Measurements from ENCODE around the gene BOD1L2.

Gene BOD1L2

DNA sequence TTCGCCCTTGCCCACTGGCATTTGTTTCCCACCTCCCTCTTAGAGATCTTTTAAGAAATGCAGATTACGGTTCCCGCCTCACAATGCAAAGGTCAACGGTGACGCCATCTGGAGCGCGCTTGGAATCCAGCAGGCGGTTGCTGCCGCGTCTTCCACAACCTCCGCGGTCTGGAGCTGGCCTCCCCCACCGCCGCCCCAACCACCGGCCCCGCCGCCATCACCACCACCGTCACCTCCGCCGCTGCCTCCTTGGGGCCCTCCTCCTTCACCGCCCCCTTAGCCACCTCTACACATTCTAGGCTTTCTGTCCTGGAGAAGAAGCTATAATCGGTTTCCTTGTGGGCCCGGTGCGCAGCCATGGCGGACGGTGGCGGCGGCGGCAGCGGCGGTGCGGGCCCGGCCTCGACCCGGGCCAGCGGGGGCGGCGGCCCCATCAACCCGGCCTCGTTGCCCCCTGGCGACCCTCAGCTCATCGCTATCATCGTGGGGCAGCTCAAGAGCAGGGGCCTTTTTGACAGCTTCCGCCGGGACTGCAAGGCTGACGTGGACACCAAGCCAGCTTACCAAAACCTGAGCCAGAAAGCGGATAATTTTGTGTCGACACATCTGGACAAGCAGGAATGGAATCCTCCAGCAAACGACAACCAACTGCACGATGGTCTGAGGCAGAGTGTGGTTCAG lies at the start of gene BOD1L2:
BOD1L2 (plus strand) TSS at position 132 of the 681 bp plus-strand sequence; CDS start at position 358, 226 bp downstream.
- no peak for DNase-seq

DNA sequence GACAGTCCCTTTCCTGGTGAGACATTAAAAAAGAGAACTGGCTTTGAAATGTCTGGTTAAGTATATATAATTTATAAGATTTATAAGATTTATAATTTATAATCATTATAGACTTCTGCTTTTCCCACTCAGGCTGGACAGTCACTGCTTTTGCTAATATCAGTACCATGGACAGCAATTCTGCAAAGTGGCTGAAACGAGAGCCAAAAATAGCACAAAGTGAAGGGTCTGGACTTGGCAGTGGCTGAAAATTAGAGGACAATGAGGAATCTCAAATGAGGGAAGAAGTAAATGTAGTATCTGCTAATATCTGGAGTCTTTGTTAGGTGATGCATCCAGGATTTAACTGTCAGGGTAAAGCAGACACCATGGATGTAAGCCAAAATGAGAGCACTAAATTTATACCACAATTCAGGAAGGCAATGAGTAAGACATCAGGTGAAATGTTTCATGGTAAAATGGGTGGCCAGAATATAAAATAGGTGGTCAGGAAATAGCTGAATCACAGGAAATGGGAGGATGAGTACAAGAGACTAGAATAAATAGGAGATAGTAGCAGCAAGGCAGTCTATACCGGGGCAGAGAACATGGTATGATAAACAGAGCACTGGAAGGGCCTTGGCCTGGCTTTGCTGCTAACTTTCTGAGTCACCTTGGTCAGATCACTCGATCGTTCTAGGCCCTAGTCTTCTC lies 39.6 kb upstream of the BOD1L2 start:
- DNase-seq, result no peak

DNA sequence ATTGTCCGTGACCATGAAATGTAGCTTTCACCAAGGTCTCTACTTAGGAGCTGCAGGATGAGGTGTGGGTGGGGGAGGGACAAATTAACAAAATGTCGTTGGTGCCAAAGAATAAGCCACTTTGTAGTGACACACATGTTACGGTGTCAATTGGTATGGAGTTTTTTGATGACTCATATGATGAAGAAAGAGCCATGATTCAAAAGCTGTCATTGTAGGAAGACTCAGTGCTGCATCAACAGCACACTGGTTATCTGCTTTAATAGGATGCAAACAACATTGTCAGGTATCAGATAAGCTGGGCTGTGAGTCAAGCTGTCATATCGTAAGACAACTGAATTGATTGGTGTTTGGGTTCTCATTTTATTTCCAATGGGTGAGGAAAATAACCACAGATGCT lies 36.6 kb upstream of the BOD1L2 start:
- no peak for DNase-seq

DNA sequence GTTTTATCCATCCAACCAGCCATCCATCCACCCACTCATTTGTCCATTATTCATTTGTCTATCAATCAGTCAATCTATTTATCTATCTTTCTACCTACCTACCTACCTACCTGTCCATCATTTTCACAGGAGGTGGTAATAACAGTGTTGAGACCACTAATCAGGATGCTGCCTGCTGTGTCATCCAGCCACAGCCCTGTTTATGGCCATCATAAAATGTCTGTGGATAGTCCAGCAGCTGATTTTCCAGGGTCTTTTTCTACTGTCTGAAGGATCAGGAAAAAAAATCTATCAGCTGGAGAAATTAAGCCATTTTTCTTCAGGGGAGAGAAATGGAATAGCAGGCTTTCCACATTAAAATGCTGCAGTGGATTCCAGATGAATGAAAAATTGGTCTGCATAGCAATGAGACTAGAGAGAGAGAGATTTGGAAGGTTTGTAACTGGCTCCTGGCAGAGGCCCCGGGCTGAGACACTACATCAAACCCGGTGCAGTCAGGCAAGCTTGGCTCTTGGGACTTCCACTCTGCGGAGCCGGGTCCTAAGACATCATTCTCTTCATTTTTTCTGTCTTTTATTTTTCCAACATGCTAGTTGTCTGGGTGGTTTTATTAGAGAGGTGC lies 33.0 kb upstream of the BOD1L2 start:
- DNase-seq, result no peak

DNA sequence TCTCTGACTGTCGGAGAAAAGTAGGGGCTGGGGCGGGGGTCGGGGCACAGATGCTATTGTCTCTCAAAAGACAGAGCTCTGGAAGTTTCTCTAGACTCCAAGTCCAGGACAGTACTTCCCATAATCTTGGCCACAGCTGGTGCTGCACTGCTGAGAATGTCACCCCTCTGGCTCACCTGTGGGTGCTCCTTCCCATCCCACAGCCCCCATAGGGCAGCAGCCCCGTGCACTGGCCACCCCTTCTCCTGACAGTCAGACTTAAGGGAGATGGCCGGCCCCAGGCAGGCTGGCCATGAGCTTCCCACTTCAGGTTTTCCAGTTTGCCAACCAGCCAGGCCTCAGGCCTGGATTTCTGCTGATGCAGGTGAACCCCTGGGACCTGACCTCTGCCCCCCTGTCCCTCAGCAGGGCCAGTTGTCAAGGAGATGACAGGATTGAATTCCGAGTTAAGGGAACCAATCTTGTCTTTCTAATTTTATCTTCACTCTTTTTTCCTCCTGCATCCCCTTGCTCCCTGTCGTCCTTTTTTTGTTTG lies 30.2 kb upstream of the BOD1L2 start:
- DNase-seq, result no peak

DNA sequence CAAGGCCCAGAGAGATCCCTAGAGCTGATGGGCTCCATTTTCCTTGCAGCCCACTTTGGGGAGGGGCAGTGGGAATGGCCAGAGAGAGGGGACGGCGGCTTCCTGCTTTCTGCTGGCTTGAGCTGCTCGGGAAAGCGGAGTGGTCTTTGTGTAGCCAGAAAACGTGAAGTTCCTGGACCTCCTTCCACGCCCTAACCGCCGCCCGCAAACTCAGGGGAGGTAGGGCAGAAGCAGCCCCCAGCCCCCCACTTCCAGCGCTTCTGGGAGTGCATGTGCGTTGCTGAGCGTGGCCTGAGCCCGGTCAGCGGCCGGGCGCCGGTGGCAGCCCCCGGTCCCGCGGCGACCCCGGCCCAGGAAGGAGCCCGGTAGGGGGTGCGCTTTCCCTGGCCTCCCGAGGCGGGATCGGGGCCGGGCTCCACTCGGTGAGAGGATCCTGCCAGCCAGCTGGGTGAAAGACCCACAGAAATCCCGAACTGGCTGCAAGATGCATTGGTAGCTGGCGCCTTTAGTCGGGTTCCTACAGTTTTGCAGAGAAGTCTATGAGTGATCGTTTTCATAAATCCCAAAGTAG lies 25.3 kb upstream of the BOD1L2 start:
- no peak for DNase-seq

DNA sequence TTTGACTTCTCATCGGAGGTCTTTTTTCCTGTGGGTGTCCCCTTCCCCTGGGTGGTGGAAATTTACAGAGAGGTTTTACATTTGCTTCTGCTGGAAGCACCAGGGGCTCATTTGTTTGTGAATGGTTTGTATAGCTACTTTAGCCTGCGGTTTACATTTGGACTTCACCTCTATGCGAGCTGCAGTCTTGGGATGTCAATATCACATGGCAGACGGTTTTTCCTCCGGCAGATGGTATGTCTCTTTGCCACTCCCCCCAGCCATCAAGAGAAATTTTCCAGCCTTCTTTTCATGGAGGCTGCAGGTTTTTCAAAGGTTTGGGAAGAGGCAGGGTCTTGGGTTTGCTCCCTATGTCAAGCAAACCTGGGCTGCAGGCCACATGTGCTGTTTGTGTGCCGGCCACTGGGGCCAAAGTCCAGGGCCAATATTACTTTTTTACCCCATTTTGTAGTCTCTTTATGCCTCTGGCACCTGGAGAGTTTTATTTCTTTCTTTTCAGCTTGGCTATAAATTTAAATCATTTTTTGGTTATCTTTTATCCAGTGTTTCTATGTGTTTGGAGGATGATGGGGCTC lies 23.9 kb upstream of the BOD1L2 start:
- DNase-seq, result no peak

DNA sequence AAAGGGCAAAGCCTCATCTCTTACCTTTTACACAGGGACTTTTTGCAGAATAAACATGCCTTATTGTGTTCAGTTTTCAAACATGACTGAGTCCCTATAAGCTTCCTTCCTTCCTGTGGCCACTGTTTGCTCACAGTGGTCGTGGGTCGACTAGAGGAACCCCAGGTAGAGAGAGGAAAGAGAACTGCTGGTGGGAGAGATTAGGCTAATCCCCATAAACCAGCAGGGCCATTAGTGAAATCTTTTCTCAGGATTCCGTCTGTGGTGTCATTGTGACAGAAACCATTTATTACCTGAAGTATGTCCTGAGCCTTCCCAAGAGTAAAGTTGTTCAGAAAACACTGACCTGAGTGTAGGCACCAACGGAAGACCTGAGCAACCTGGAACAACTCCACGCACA lies 21.3 kb upstream of the BOD1L2 start:
- DNase-seq, result no peak

DNA sequence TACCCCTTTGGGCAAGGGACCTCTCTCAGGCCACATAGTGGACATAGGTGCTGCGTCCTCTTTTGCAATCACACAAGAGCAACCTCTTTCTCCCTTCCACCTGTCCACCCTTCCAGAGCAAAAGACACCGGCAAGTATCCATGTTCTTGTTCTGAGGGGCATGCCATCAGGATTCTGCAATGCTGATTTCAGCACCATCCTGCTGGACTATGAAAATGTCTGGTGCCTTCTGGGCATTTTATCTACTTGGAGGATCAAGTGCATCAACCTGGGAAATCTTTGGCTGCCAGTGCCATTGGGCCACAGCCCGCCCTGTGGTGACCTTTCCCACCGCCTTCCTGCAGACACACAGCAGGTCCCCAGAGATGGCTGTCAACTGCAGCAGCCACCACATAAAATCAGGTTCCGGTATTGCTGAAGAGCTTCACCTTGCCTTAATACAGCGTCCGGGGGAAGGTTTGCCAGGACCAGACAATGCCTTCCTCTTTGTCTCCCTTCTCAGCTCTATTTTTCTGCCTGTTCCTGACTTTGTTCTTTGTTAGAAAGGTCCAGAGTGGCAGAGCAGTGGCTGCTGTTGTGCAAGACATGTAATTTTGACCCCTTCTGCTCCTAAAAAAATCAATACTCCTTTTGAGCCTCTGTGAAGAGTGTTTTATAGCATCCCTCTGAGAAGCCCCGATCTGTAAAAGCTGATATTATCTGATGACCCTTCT lies 18.5 kb upstream of the BOD1L2 start:
- no peak for DNase-seq

DNA sequence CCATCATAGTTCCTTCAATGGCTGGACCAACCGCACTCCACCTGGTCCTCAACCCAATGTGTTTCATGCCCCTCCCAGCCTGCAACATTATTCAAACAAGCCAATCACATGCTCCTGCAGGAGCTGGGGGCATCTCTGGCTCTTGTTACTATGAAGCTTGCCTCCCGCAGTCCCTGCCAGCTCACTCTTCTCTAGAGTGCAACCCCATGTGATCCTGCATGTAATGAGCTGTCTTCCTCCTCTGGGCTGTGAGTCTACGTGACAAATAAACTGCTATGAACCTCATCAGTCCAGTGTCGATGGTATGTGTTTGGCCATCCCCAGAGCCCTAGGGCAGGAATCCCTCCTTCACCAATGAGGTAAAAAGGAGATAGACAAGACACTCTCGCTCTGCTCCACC lies 15.8 kb upstream of the BOD1L2 start:
- no peak for DNase-seq

DNA sequence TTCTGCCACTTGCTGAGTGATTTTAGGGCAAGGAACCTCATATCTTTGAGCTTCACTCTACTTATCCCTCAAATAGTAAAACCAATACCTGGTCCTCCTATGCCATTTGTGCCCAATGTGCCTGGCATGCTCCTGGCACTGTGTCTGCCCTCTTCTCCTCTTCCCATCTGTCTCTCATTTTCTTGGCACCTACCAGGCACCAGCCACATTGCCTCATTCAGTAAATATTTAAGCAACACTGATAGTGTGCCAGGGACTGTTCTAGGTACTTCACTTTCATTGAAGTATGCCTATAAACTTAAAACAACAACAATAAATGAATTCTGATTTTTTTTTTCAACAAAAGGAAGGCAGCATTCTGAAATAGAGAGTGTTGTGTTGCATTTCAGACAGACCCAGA lies 15.1 kb upstream of the BOD1L2 start:
- DNase-seq, result no peak

DNA sequence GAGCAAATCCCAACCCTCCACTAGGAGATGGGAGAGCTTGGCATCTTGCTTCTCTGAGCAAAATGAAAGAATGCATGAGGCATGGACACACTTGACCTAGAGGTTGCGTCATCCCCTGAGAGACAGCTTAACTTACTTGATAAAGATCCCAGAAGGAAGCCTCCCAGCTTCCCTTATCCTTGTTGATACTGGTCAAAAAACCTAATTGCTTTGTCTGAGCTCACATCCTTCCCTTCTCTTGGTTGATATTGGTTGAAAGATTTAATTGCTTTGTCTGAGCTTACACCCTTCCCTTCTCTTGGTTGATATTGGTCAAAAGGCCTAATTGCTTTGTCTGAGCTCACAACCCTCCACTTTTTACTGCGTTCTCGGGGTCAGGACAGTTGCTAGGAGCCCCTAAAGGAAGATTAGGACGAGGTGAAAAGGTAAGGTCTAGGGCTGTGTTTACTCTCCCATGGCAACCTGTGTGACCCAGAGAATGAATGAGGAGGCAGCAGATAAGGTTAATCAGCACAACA lies 12.2 kb upstream of the BOD1L2 start:
- no peak for DNase-seq

DNA sequence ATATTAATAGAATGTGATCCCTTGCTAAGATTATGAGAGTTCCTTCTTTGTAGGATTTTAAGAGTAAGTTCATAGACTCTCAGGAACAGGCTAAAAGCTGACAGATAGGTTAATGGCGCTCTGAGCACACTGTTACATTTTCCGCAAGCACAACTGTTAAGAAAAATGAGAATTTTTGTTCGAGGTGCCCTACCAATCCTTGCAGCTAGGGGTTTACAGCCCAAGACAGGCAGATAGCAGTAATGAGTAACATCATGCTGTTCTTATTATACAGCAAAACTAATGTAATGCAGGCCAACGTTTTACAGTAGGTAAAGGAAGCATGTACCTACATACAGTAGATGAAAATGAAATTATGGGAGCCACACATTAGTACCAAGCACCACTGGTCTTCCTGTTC lies 11.2 kb upstream of the BOD1L2 start:
- DNase-seq, result no peak

DNA sequence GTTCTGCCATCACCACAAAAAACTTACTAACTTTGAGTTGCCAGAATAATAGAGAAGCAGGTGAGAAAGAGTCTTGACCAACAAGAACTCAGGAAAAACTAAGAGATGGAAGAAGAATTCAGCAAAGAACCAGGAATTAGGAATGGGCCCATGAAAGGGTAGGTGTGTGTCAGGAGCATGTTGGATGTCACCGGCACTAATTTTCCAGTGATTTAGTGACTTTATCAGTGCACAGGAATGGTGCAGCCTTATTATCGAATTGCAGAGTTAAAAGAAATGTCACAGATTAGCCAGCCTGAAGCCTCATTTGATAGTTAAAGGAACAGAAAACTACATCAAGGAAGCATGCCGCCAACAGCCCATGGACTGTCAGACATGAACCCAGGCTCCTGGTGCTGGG lies 9.0 kb upstream of the BOD1L2 start:
- no peak for DNase-seq

DNA sequence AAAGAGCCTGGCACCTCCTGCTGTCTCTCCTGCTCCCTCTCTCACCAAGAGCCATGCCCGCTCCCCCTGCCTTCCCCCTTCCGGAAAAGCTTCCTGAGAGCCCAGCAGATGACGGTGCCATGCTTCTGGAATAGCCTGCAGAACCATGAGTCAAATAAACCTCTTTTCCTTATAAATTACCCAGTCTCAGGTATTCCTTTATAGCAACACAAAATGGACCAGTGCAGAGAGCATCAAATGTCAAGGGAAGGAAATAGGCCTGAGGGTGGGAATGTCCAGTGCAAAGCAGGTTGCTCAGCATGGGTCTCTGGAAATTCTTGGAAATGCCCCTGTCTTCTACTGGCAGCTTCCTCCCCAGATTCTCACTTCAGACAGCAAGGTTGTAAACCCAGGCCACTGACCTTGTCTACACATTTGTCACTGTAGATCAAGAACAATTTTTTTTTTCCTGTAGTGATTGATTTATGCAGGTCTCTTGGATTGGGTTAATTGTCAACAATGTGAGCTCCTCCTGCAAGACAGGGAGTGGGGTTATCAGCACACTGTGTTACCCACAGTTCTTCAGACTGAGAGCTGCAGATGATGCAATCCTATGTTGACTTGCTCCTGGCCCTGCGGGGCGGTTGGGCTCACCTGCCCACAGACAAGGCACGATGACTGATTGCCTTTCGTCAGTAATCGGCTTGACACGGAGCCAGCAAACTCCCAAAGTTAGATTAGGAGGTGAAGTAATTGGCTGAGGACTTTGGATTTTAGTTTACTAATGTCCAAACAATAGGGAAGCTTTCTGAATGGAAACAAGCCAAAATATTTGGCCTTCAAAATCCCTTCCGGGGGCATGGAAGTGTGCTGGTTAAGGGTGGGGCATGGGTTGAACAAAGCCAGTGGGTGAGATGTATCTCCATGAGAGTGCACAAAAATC lies 5.4 kb upstream of the BOD1L2 start:
- DNase-seq, result no peak

DNA sequence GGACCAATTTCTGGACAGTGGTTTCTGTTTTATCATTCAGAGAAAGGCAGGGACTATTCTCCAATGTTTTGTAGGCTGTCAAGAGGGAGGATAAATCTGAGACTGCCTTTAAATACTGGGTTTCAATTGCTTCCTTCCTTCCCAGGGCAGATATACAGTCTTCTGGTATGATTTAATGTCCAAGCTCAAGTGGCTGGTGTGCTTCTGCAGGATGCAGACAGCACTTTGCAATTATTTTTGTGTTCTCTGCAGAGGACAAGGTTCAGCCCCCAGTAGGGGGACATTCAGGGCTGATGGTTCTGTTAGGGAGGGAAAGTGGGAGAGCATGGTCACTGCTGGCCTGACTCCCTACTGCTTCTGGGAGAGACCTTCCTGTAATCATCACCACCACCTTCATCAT lies 4.6 kb upstream of the BOD1L2 start:
- DNase-seq, result no peak

DNA sequence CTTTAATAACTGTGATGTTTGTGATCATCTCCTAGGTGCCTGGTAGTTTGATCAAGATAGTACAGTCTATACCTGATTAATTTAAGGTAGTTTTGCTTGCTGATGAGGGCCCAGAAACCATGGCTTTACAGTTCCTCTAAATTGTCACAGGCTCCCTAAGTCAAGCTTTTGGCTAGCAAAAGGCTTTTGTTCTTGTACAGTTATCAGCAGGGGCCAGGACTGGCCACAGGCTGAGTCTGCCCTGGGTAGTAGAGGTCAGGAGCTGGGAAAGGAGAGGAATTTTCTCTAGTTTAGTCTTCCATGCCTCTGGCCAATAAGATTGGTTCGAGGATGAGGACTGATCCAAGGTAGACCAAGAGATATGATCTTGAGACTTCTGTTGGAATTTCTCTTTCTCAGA lies 3.6 kb upstream of the BOD1L2 start:
- DNase-seq, result no peak

DNA sequence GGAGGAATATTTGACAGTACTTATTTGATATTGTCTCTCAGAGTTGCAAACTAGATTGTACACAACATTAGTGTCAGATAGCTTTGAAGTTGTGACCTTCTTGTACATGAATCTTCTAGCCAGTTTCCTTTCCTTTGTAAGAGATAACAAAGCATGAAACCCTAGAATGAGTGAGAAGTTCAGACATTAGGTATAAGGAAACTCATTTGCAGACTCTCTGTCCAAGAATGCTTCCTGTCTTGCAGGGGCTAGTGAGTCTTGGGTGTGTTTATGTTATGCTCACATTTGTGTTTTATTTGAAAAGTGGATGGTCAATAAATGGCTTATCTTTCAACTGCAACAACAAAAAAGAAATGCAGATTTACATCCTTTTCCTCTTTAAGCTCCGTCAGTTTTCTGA lies 1.4 kb downstream of the BOD1L2 start:
- DNase-seq, result no peak

DNA sequence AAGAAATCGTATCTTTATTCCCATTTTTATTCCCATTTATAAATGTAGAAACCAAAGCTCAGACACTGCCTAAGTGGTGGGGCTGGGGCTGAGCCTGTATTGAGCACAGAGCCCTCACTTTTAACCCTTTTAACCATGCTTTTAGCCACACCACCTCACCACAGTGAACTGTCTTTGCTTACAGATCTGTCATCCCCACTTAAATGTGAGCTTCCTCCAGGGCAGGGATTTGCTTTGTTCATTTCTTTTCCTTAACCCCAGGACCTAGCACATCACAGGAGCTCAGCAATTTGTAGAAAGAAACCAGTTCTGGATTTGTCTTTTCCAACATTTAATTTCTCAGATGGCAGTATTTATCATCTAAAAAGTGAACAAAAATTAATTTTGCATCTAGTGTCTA lies 2.2 kb downstream of the BOD1L2 start:
- DNase-seq, result no peak

DNA sequence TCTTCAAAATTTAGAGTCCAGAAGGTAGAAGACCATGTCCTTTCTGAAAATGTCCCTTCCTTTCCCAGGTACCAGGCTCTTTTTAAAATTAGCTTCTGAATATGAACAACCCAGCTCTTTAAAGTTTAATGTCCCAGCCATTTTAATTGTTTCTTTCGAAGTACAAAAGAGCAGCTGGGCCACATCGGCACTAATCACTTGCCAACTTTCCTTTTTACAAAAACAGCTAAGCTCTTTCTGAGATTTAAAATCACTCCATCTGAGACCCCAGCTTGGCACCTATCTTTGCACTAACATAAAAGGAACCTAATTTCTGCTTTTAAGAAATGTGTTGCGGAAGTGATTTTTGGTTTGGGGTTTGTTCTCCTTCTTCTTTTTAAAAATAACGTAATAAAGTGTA lies 2.6 kb downstream of the BOD1L2 start:
- no peak for DNase-seq

DNA sequence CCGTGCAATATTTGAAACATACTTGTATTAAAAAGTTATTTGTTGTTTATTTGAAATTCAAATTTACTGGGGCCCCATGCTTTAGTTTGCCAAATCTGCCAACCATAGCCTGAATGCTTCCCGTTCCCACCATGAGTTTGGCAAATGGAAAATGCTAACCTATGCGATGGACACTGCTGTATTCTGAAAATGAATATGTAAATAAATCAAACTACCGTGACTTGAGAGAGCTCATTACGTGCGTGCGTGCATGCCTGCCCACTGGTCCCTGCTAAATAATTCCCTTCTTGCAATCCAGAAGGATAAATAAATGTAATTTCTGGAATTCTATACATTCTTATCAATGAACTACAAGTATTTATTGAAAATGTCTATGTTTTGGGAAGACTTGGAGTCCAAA lies 3.2 kb downstream of the BOD1L2 start:
- no peak for DNase-seq
